ENCODE results near the gene MAD2L2. TPM values are rescaled to one million over a fixed set of nuclear protein-coding genes. Genes with fewer than 3 reads are reported as not detected.

The MAD2L2 gene
- total and polyA plus RNA-seq, 2 donors (not counting 1 experiment from before 2014, with no cell fraction given) = 35.0 to 48.9 TPM

DNA sequence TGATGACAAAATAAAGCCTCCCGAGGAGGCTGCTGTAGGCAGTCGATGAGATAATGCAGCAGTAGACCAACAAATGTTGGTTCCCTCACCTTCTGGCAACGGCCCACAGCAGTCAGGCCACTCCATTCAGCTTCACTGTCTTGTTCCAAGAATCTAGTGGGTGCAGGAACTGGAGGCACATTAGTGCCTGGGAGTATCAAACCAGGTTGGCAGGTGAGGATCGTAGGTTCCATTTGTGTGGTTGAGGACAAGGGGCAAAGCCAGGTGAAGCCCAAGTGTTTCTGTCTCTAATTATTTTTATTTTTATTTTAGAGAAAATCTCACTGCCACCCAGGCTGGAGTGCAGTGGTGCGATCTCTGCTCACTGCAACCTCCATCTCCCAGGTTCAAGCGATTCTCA lies 40.0 kb downstream of the MAD2L2 start:
- DNase-seq (ENCODE audit: low read depth in 2 of 2) = no peak

DNA sequence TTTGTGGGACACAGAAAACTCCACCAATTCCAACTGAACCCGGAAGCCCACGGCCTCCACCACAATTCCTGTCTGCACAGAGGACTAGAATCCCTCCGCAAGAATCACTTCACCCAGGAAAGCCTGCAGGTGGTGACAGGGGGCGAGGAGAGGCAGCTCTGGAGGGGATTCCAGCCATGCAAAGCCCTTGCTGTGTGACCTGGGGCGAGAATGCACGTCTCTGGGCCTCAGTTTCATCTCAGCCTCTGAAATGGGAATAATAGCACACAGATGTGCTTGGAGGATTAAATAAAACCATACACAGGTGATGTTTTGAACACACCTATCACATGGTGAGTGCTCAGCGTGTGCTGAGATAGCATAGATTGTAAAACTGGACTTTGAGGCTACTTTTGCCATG lies 40.8 kb downstream of the MAD2L2 start:
- no peak overlapping the region for H2AFZ ChIP-seq (ENCODE audit: low read length)
- TF ChIP-seq, protein P1, sequence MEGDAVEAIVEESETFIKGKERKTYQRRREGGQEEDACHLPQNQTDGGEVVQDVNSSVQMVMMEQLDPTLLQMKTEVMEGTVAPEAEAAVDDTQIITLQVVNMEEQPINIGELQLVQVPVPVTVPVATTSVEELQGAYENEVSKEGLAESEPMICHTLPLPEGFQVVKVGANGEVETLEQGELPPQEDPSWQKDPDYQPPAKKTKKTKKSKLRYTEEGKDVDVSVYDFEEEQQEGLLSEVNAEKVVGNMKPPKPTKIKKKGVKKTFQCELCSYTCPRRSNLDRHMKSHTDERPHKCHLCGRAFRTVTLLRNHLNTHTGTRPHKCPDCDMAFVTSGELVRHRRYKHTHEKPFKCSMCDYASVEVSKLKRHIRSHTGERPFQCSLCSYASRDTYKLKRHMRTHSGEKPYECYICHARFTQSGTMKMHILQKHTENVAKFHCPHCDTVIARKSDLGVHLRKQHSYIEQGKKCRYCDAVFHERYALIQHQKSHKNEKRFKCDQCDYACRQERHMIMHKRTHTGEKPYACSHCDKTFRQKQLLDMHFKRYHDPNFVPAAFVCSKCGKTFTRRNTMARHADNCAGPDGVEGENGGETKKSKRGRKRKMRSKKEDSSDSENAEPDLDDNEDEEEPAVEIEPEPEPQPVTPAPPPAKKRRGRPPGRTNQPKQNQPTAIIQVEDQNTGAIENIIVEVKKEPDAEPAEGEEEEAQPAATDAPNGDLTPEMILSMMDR (conservative IDR thresholded peaks at IDR 0.05 in 1 of 2, IDR thresholded peaks at IDR 0.05 in 1 of 2; ENCODE audit: low read depth in 1 of 2, low read length in 2 of 2) = no peak
- TF ChIP-seq EZH2 (IDR thresholded peaks at IDR 0.05; ENCODE audit: low read length, missing control alignments) = no peak
- no peaks in the 10 kb centered on the region for H3K36me3 ChIP-seq (ENCODE audit: control insufficient read depth, insufficient read depth, low read length)
- H3K27ac ChIP-seq (ENCODE audit: insufficient read depth, low read length) = no peak overlapping the region
- no peak overlapping the region for H3K4me3 ChIP-seq (replicated peaks in 1 of 4; ENCODE audit: control extremely low read depth in 1 of 4, insufficient read depth in 1 of 4, low read depth in 3 of 4, low read length in 4 of 4)
- no peaks in the 10 kb centered on the region for H3K79me2 ChIP-seq (ENCODE audit: control insufficient read depth, insufficient read depth, low read length)
- no peak for DNase-seq (ENCODE audit: low read depth in 2 of 2)
- peaks cover 9% of the 10 kb centered on the region for H3K27me3 ChIP-seq (ENCODE audit: control insufficient read depth, insufficient read depth, low read length)
- H3K4me1 ChIP-seq (ENCODE audit: control insufficient read depth, extremely low read depth, insufficient read depth, low read length) = no peaks in the 10 kb centered on the region
- H4K20me1 ChIP-seq (ENCODE audit: control insufficient read depth, extremely low read depth, insufficient read depth, low read length) = no peaks in the 10 kb centered on the region
- H3K4me2 ChIP-seq (ENCODE audit: extremely low read depth, insufficient read depth, low read length) = no peak overlapping the region
- no peaks in the 10 kb centered on the region for H3K9me3 ChIP-seq (ENCODE audit: control insufficient read depth, insufficient read depth, low read depth, low read length)
- H3K9ac ChIP-seq (ENCODE audit: insufficient read depth, low read length) = no peak overlapping the region

More for the DNA sequence above, 40.0 kb downstream of the MAD2L2 start:
- Histone ChIP-seq H3K4me1 (ENCODE audit: control insufficient read depth, extremely low read depth, insufficient read depth, low read length) (no peaks in the 10 kb centered on the region), H3K4me2 (ENCODE audit: extremely low read depth, insufficient read depth, low read length) (no peak overlapping the region), H3K36me3 (ENCODE audit: control insufficient read depth, insufficient read depth, low read length) (no peaks in the 10 kb centered on the region), H3K9ac (ENCODE audit: insufficient read depth, low read length) (no peak overlapping the region), H3K4me3 (replicated peaks in 1 of 4; ENCODE audit: control extremely low read depth in 1 of 4, insufficient read depth in 1 of 4, low read depth in 3 of 4, low read length in 4 of 4) (no peak overlapping the region), H3K79me2 (ENCODE audit: control insufficient read depth, insufficient read depth, low read length) (no peaks in the 10 kb centered on the region), H4K20me1 (ENCODE audit: control insufficient read depth, extremely low read depth, insufficient read depth, low read length) (no peaks in the 10 kb centered on the region), H2AFZ (ENCODE audit: low read length) (no peak overlapping the region), H3K9me3 (ENCODE audit: control insufficient read depth, insufficient read depth, low read depth, low read length) (no peaks in the 10 kb centered on the region), H3K27me3 (ENCODE audit: control insufficient read depth, insufficient read depth, low read length) (peaks cover 9% of the 10 kb centered on the region), H3K27ac (ENCODE audit: insufficient read depth, low read length) (no peak overlapping the region)
- TF ChIP-seq EZH2 (IDR thresholded peaks at IDR 0.05; ENCODE audit: low read length, missing control alignments) = no peak
- TF ChIP-seq, protein P1 (conservative IDR thresholded peaks at IDR 0.05 in 1 of 2, IDR thresholded peaks at IDR 0.05 in 1 of 2; ENCODE audit: low read depth in 1 of 2, low read length in 2 of 2) = no peak

DNA sequence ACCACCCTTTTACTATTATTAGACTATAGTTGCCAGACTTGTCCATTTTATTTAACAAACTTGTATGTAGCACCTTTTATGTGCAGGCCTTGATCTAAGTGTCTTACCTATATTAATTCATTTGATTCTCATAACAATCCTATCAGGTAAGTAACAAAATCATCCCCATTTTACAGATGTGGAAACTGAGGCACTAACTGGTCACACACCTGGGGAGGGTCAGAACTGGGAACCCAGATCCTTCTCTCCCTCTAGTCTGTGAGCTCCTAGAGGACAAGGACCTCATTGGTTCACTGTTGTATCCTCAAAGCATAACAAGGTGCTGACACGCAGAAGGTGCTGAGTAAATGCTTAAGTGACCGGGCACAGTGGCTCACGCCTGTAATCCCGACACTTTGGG lies 41.6 kb downstream of the MAD2L2 start:
- H3K27ac ChIP-seq (ENCODE audit: insufficient read depth, low read length) = no peak overlapping the region
- TF ChIP-seq, protein P1 (conservative IDR thresholded peaks at IDR 0.05 in 1 of 2, IDR thresholded peaks at IDR 0.05 in 1 of 2; ENCODE audit: low read depth in 1 of 2, low read length in 2 of 2) = no peak
- no peak for TF ChIP-seq EZH2 (IDR thresholded peaks at IDR 0.05; ENCODE audit: low read length, missing control alignments)
- H3K27me3 ChIP-seq (ENCODE audit: control insufficient read depth, insufficient read depth, low read length) = peaks cover 9% of the 10 kb centered on the region
- no peaks in the 10 kb centered on the region for H3K4me1 ChIP-seq (ENCODE audit: control insufficient read depth, extremely low read depth, insufficient read depth, low read length)
- H3K4me3 ChIP-seq (replicated peaks in 1 of 4; ENCODE audit: control extremely low read depth in 1 of 4, insufficient read depth in 1 of 4, low read depth in 3 of 4, low read length in 4 of 4) = no peak overlapping the region
- H3K9me3 ChIP-seq (ENCODE audit: control insufficient read depth, insufficient read depth, low read depth, low read length) = no peaks in the 10 kb centered on the region
- H3K36me3 ChIP-seq (ENCODE audit: control insufficient read depth, insufficient read depth, low read length) = no peaks in the 10 kb centered on the region
- no peaks in the 10 kb centered on the region for H4K20me1 ChIP-seq (ENCODE audit: control insufficient read depth, extremely low read depth, insufficient read depth, low read length)
- DNase-seq (ENCODE audit: low read depth in 2 of 2) = no peak
- H3K4me2 ChIP-seq (ENCODE audit: extremely low read depth, insufficient read depth, low read length) = no peak overlapping the region
- no peak overlapping the region for H3K9ac ChIP-seq (ENCODE audit: insufficient read depth, low read length)
- no peaks in the 10 kb centered on the region for H3K79me2 ChIP-seq (ENCODE audit: control insufficient read depth, insufficient read depth, low read length)
- no peak overlapping the region for H2AFZ ChIP-seq (ENCODE audit: low read length)

Data from fibroblast of lung (primary cell).